ENCODE data around the gene HNF1A.

Gene HNF1A

DNA sequence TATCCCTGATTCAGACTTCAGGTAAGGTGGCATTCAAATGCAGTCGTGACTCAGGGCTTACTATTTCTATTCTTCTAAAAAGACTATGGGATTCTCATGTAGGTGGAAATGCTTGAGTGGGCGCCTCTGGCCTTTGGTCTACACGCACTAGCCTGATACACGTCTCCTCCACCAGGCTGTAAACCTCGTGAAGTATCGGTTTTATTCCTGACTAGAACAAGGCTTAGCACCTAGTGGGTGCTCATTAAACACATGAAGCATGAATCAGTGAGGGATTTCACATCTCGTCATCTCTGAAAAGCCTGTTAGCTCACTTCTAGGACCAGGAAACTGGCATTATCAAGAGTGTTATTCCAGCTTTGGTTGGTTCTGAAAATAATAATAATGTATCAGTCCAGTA is 17.7 kb upstream of the HNF1A start:
- DNase-seq: no peak

- DNase-seq: peak; percentile 27
Observed at GRCh38 chr12:120961604-120962531, 16.5 kb upstream of the HNF1A start.

DNA sequence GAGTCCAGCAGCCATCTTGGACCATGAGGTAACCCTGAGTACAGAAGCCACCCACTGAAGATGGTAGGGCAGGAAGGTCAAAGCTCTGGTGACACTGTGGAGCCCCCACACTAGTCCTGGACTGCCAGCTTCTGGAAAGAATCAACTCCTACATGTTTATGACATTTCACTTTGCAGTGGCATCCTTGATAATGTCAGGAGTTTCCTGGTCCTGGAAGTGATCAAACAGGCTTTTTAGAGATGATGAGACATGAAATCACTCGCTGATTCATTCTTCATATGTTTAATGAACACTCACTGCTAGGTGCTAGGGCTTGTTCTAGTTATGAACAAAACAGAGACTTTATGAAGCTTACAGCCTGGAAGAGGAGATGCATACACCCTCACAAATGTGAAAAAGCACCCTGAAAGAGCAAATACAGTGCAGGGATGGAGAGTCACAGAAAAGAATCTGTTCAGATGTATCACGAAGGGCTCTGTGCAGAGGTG is 15.8 kb upstream of the HNF1A start:
- DNase-seq: no peak

GRCh38 chr12:120964298-120964697 is 14.0 kb upstream of the HNF1A start:
- DNase-seq: no peak

DNA sequence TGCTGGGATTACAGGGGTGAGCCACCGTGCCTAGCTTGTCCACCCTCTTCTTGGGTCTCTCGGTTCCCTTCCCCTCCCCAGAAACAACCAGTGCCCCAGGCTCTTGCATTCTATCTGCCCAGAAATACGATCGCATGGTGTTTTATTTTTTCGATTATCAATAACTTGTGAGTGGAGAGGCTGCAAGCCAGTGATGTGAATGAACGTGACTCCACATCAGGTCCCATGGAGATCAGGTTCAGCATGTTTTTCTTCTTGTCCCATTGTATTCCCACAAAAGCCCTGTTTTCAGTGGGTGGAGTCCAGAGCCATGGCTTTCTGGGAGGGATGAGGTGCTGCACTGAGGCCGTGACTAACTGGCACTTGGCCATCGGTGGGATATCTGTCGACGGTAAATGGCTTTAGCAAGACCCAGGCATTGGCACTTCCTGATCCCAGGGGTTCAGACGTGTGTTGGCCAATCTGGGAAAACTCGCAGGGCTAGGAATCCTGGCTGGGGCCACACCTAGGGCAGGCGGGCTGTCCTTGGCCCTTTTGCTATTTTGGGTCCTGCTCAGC is 12.7 kb upstream of the HNF1A start:
- DNase-seq: no peak

- DNase-seq: no peak
Observed at GRCh38 chr12:120970310-120970709, 8.0 kb upstream of the HNF1A start.

- DNase-seq: peak; percentile 46
Observed at GRCh38 chr12:120971299-120972180, 6.8 kb upstream of the HNF1A start.

DNA sequence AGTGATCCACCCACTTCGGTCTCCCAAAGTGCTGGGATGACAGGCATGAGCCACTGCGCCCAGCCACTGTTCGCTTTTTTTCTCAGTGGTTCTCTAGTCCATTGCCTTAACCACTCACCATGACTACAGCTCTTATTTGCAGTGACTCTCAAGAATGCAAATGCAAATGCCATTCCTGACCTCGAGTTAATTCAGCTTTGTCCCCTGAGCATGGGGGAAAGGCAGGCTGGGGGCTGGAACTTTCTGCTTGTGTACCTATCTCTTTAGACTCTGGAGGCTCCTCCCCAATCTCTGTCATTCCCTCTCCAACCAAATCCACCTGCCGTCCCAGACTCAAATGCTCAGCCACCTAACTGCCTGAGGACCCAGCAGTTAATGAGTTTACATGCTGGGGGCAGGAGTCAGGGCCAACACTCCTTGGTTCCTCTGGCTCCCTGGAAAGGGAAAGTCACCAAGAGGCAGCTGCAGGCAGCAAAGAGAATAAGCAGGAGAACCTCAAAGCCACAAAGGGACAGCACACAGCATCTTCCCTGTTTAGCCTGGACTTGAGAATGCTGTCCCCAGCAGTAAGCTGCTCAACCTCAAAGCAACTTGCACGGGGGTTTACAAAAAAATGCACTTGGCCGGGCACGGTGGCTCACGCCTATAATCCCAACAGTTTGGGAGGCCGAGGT is 5.3 kb upstream of the HNF1A start:
- no peak for DNase-seq

DNA sequence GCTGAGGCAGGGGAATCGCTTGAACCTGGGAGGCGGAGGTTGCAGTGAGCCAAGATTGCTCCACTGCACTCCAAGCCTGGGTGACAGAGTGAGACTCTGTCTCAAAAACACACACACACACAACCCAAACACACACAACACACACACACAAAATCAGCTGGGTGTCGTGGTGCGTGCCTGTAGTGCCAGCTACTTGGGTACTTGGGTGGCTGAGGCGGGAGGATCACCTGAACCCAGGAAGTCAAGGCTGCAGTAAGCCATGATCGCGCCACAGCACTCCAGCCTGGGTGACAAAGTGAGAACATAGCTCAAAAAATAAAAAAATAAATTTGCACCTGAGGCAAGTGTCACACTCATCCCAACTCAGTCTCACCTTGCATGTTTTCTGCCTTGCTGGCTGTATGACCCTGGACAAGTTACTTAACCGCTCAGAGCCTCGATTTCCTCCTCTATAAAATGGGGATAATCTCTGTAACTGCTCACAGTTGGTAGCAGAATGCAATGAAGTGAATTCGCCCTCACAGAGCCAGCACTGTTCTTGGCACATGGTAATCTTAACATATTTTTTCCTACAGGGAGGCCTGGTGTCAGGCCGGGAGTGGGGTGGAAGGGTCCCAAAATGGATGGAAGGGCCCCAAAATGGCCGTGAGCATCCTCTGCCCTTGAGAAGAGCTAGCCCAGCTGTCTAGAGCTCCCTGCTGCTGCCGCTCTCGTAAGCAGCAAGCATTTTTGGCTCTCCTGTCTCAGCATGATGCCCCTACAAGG is 630 bp upstream of the HNF1A start:
- DNase-seq: no peak

DNA sequence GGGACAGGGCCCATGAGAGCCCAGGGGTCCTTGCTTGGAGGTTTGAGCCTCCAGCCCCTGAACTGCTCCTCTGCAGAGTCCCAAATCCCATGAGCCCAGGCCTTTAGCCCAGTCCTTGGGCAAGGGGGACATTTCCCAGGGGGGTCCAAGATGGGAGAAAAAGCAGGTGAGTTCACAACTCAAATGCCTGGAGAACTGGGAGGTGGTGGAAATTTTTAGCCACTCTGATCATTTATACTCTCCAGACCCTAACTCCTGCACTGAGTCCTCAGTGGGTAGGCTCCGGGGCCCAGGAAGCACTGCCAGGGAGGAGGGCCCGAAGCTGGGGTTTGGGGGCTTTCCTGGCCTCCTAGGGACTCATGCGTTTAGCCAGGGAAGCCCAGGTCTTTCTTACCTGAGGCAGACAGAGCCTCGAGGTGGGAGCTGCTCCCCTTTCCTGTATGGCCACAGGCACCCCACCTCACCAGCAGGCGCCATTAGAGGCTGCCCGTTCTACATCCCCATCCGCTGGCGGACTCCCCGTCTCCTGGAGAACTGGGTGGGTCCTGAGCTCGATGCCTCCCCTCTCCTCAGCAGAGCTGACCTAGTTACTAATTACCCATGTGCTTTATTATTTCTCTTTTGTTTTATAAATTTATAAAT is 998 bp downstream of the HNF1A start:
- DNase-seq: no peak

DNA sequence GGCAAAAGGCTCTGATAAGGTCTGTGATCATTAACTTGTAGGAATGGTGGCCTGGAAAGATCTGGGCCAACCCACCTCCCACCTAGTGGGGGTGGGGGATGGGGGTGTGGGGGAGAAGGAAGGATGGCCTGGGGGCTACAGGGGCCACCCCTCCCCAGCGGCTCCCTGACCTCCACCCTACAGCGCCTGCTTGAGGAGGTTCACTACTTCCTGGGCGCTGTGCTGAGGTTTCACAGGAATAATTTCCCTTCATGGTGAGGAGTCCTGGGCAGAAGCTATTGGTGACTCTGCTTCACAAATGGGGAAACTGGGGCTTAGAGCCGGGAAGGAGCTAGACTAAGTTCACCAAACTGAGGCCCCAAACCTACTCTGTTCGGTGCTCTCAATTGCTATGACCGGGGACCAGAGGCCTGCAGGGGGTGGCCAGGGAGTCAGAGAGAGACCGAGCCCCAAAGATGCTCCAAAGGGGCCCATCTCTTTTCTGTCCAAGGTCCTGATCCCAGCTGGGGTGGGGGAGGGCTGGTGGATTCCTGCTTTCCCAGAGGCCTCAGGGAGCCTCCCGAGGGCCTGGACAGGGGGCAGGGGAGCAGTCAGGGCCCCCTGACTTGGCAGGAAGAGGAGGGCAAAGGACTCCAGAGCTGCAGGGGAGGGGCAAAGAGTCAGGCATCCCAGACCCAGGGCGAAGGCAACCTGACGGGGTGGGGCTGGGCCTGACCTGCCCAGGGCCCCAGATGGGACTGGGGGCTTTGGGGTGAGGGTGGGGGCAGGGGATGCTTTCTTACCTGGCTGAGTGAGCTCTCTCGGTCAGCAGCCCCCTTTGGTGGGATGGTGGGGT is 1.7 kb downstream of the HNF1A start:
- DNase-seq: no peak

GRCh38 chr12:120980800-120981368 is 2.5 kb downstream of the HNF1A start:
- DNase-seq: no peak

- DNase-seq: no peak
Observed at GRCh38 chr12:120981407-120981941, 3.1 kb downstream of the HNF1A start.

- DNase-seq: no peak
Observed at GRCh38 chr12:120982659-120983058, 4.3 kb downstream of the HNF1A start.

DNA sequence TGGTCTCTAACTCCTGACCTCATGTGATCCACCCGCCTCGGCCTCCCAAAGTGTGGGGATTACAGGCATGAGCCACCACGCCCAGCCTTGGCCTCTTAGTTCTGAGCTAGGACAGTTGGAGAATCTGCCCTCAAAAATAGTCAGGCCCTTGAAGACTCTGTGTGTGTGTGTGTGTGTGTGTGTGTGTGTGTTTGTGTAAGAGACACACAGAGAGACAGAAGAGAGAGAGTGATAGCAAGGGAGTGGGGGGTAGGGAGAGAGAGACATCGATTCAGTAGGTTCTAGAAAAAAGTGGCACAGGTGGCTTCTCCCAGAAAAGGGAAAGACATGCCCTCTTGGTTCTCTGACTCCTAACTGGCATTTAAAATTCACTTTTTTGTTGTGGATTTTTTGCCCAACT is 5.4 kb downstream of the HNF1A start:
- no peak for DNase-seq

DNA sequence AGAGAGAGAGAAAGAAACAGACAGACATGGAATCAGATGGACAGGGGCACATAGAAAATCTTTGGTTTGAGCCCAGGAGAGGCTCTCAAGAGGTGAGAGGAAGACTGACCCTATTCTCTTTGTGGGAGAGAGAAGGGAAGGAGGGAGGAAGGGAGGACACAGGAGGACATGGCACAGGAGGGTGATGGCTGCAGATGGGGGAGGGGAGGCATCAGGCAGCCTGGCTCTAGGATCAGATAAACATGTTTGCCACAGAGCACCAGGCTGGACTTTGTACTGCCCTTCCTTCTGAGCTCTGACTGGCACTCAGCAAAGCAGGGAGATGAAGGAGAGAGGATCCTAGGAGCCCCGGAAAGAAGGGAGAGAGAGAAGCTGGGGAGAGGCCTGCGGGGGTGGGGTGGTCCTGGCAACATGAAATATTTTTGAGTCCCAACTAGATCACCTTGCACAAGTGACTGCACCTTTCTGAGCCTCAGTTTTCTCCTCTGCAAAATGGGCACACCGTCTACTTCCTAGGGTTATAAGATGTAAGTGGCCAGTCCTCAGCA is 6.1 kb downstream of the HNF1A start:
- no peak for DNase-seq

DNA sequence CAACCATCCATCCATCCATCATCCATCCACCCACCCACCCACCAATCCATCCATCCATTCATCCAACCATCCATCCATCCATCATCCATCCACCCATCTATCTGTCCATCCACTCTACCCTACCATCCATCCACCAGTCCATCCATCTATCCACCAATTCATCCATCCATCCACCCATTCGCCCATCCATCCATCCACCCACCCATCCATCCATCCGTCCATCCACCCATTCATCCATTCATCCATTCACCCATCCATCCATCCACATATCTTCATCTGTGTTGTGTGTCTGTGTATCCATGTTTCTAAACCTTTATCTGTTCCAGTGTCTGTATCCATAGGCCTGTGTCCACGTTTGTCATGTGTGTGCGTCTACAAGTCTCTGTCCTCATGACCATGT is 9.9 kb downstream of the HNF1A start:
- no peak for DNase-seq

GRCh38 chr12:120988658-120989057 is 10.3 kb downstream of the HNF1A start:
- DNase-seq: no peak

DNA sequence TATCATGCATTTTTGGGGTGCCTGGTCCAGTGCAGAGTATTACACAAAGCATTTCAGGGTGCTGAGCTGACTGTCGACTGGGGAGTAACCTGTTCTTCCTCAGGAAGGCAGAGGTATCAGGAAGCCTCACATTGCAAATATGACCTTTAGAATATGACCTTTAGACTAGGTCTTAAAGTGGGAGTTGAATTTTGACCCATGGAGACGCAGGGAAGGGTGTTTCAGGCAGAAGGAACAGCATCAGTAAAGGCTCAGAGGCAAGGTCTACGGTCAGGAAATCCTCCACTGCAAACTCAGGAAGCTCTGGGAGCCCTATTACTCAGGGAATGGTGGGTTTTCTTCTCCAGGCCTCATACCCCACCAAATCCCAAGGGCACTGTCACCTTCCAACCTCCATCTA is 11.3 kb downstream of the HNF1A start:
- no peak for DNase-seq
